ENCODE results near the gene RNF126. TPM values are rescaled to one million over a fixed set of nuclear protein-coding genes. Genes with fewer than 3 reads are reported as not detected.
"Not testable (repeated sequence)": the region's sequence is repeated elsewhere in the genome, so short reads cannot be mapped to it uniquely, and the experiment has no call there.

Gene RNF126
- total RNA-seq, 1 donor from 2014 or later = 68.0 TPM

GRCh38 chr19:703329-703650 is 40.3 kb upstream of the RNF126 start:
- Histone ChIP-seq H3K4me1 (peaks cover 20% of the 10 kb centered on the region), H3K4me3 (peak overlapping the region; percentile 11 to 16), H3K9me3 (no peaks in the 10 kb centered on the region), H3K36me3 (no peaks in the 10 kb centered on the region), H3K27me3 (no peaks in the 10 kb centered on the region), H3K27ac (no peak overlapping the region)
- DNase-seq (ENCODE audit: extremely low spot score in 2 of 2) = no peak
- intact Hi-C loops (cut with DNase I) = no loop called here
- TF ChIP-seq POLR2AphosphoS5 (IDR thresholded peaks at IDR 0.05; ENCODE audit: insufficient read depth in 1 of 2, low read depth in 1 of 2) (no peak), POLR2A (IDR thresholded peaks at IDR 0.05) (no peak), CTCF (IDR thresholded peaks at IDR 0.05) (no peak)

GRCh38 chr19:702847-703246 is 39.8 kb upstream of the RNF126 start:
- intact Hi-C loops (cut with DNase I); H3K4me3 ChIP-seq; H3K9me3 ChIP-seq; H3K36me3 ChIP-seq; H3K27me3 ChIP-seq; H3K27ac ChIP-seq; DNase-seq (ENCODE audit: extremely low spot score in 2 of 2): not testable (repeated sequence)
- H3K4me1 ChIP-seq = peaks cover 16% of the 10 kb centered on the region

GRCh38 chr19:699885-700284 is 36.9 kb upstream of the RNF126 start:
- H3K4me3 ChIP-seq; H3K9me3 ChIP-seq; intact Hi-C loops (cut with DNase I); DNase-seq (ENCODE audit: extremely low spot score in 2 of 2); H3K36me3 ChIP-seq; H3K27me3 ChIP-seq; H3K27ac ChIP-seq: not testable (repeated sequence)
- peaks cover 16% of the 10 kb centered on the region for H3K4me1 ChIP-seq

GRCh38 chr19:698529-698928 is 35.5 kb upstream of the RNF126 start:
- H3K27ac ChIP-seq; intact Hi-C loops (cut with DNase I); DNase-seq (ENCODE audit: extremely low spot score in 2 of 2); H3K4me3 ChIP-seq; H3K27me3 ChIP-seq; H3K9me3 ChIP-seq; H3K36me3 ChIP-seq; H3K4me1 ChIP-seq: not testable (repeated sequence)

- Histone ChIP-seq H3K4me1 (no peaks in the 10 kb centered on the region), H3K36me3 (no peaks in the 10 kb centered on the region), H3K27ac (no peak within 1 kb of the TSS), H3K4me3 (no peak within 1 kb of the TSS), H3K9me3 (no peaks in the 10 kb centered on the region), H3K27me3 (no peaks in the 10 kb centered on the region)
- DNase-seq (ENCODE audit: extremely low spot score in 2 of 2) = no peak
- TF ChIP-seq POLR2A (IDR thresholded peaks at IDR 0.05) (no peak), POLR2AphosphoS5 (IDR thresholded peaks at IDR 0.05; ENCODE audit: insufficient read depth in 1 of 2, low read depth in 1 of 2) (no peak), CTCF (IDR thresholded peaks at IDR 0.05) (no peak)
- intact Hi-C loops (cut with DNase I) = no loop called here
Observed at GRCh38 chr19:695352-695949, 32.4 kb upstream of the RNF126 start, which contains the start of gene PRSS57. TSS of gene PRSS57 (minus strand) at chr19:695452. CDS start at chr19:695430, 22 bp downstream.

GRCh38 chr19:694481-695351 is 31.7 kb upstream of the RNF126 start:
- DNase-seq (ENCODE audit: extremely low spot score in 2 of 2) = no peak
- Histone ChIP-seq H3K9me3 (no peaks in the 10 kb centered on the region), H3K27me3 (no peaks in the 10 kb centered on the region), H3K27ac (no peak overlapping the region), H3K4me1 (no peaks in the 10 kb centered on the region), H3K36me3 (no peaks in the 10 kb centered on the region), H3K4me3 (no peak overlapping the region)
- intact Hi-C loops (cut with DNase I) = no loop called here
- TF ChIP-seq POLR2A (IDR thresholded peaks at IDR 0.05) = no peak
- no peak for TF ChIP-seq CTCF (IDR thresholded peaks at IDR 0.05)
- no peak for TF ChIP-seq POLR2AphosphoS5 (IDR thresholded peaks at IDR 0.05; ENCODE audit: insufficient read depth in 1 of 2, low read depth in 1 of 2)
